ENCODE results near the gene PSMB11.

PSMB11 gene

GRCh38 chr14:23049011-23049410, 7.0 kb downstream of the PSMB11 start:
- ChIA-PET POLR2A (no interaction called here), CTCF (interaction anchor here (0.9 to 31.7 kb wide), 4 partner anchors 9 to 63 kb away, joined by 3 to 1423 read pairs (median 10); partner anchors contain the start of gene AJUBA)
- TF ChIP-seq CTCF (IDR thresholded peaks at IDR 0.05; ENCODE audit: insufficient read depth, low read length, missing control alignments) = no peak

GRCh38 chr14:23051141-23052057, 9.4 kb downstream of the PSMB11 start:
- ChIA-PET POLR2A (no interaction called here), CTCF (interaction anchor here (0.9 to 31.7 kb wide), 9 partner anchors 9 to 494 kb away, joined by 3 to 1423 read pairs (median 8); partner anchors contain the start of genes AJUBA and PSMB11)
- no peak for DNase-seq (ENCODE audit: low read depth, low spot score)
- H3K4me3 ChIP-seq (ENCODE audit: low read depth, low read length) = no peak overlapping the region
- TF ChIP-seq CTCF (IDR thresholded peaks at IDR 0.05; ENCODE audit: insufficient read depth, low read length, missing control alignments) = no peak

More at GRCh38 chr14:23049011-23049410, 7.0 kb downstream of the PSMB11 start:
- H3K4me3 ChIP-seq (ENCODE audit: low read depth, low read length) = no peak overlapping the region
- no peak for DNase-seq (ENCODE audit: low read depth, low spot score)

GRCh38 chr14:23052182-23052623, 10.2 kb downstream of the PSMB11 start:
- no peak overlapping the region for H3K4me3 ChIP-seq (ENCODE audit: low read depth, low read length)
- ChIA-PET POLR2A (no interaction called here), CTCF (interaction anchor here (0.6 to 31.7 kb wide), 9 partner anchors 8 to 495 kb away, joined by 3 to 1423 read pairs (median 9); partner anchors contain the start of genes AJUBA and PSMB11)
- TF ChIP-seq CTCF (IDR thresholded peaks at IDR 0.05; ENCODE audit: insufficient read depth, low read length, missing control alignments) = peak; percentile 9
- DNase-seq (ENCODE audit: low read depth, low spot score) = no peak

DNA sequence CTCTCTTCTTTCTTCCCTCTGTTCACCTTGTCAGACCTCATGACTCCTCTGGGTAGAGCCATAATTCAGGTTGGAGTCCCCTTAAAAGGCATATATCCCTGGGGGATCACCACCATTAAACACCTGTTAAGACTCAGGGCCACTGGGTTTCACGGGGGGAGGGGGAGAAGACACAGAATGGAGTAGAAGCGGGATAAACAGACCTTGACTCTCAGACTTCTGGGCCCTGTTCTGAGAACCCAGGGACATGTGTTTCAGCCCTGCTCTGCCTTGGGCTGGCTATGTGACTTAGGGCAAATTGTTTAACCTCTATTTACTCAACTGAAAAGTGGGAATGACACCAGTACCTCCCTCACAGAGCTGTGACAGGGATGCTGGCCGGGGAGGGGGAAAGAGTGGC, 10.7 kb downstream of the PSMB11 start:
- no peak for TF ChIP-seq CTCF (IDR thresholded peaks at IDR 0.05; ENCODE audit: insufficient read depth, low read length, missing control alignments)
- POLR2A ChIA-PET = no interaction called here
- CTCF ChIA-PET = interaction anchor here (0.6 to 31.7 kb wide), 8 partner anchors 10 to 496 kb away, joined by 3 to 1423 read pairs (median 23); partner anchors contain the start of genes AJUBA and PSMB11
- DNase-seq (ENCODE audit: low read depth, low spot score) = no peak
- H3K4me3 ChIP-seq (ENCODE audit: low read depth, low read length) = no peak overlapping the region

DNA sequence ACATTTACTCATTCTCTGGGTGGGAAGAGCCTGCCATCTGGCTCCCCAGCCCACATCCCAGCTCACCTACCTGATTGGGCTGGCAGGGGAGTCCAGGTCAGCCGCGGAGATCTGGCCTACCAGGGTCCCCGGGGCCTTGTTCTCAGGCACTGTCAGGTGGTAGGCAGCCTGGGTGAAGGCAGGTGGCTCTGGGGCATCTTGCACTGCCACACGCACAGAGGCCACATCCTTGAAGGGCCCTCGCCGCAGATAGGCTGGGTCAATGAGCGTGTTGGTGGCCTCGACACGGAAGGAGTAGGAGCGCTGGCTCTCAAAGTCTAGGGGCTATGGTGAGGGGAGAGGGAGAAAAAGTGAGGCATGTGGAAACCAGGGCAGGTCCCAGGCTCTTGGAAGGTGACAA, 11.4 kb downstream of the PSMB11 start:
- no peak for TF ChIP-seq CTCF (IDR thresholded peaks at IDR 0.05; ENCODE audit: insufficient read depth, low read length, missing control alignments)
- DNase-seq (ENCODE audit: low read depth, low spot score) = no peak
- no peak overlapping the region for H3K4me3 ChIP-seq (ENCODE audit: low read depth, low read length)
- POLR2A ChIA-PET = no interaction called here
- CTCF ChIA-PET = interaction anchor here (0.5 to 31.7 kb wide), 7 partner anchors 9 to 482 kb away, joined by 3 to 1423 read pairs (median 37); partner anchors contain the start of genes AJUBA and PSMB11

Data from AG04449 (cell line).